NCI-H82 treated with DMSO at 0.1 percent for 48 hours (cell line): ENCODE measurements around the gene CTNNB1.

Experiments
- DNase-seq: peaks from one replicate; lab custom pipeline; 2025; ENCODE audit not compliant: unreplicated experiment; lab: John Stamatoyannopoulos, UW

The CTNNB1 gene

GRCh38 chr3:41213588-41213987 lies 14.3 kb downstream of the CTNNB1 start:
- DNase-seq, result no peak

GRCh38 chr3:41216422-41216821 lies 17.1 kb downstream of the CTNNB1 start:
- no peak for DNase-seq

- no peak for DNase-seq
Observed at GRCh38 chr3:41216993-41217392, 17.7 kb downstream of the CTNNB1 start.

- DNase-seq, result no peak
Observed at GRCh38 chr3:41219424-41219823, 20.1 kb downstream of the CTNNB1 start.

DNA sequence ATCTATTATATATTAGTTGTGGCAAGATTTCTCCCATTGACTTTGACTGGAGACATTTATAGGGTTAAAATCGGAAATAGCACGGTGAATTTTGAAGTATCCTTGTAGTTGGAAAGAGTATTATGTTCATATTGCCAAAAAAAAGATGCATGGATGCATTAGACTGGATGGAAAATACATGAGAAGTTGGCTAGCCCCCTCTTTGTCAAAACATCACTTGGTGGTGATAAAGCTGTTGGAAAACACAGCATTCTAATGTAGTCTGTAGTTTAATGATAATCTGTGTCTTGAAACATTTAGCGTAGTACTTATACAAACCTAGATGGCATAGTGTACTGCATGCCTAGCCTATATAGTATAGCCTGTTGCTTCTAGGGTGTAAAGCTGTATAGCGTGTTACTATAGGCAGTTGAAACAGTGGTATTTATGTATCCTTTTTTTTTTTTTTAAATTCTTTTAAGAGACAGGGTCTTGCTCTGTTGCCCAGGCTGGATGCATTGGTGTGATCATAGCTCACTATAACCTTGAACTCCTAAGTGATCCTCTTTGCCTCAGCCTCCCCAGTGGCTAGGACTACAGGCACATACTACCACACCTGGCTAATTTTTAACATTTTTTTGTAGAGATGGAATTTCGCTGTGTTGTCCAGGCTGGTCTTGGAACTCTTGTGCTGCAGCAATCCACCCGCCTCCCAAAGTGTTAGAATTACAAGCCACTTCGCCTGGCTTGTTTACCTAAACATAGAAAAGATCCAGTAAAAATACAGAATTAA lies 21.8 kb downstream of the CTNNB1 start:
- no peak for DNase-seq

DNA sequence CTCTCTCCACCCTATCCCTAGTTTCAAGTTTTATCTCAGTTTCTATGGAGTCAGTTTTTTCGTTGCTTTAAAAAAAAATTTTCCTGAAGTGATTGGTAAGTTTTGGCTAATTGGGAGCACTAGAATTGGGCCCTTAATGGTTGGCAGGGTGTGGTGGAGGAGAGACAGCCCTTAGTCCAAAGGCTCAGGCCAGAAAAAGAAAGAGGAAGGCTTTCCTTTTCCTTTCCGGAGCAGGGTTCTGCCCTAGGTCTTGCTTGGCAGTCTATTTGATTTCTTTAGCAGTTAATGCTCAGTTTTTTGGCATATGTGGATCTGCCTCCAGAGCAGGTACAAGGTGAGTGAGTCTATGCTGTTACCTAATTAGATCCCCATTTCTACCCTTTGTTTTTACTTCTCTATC lies 22.7 kb downstream of the CTNNB1 start:
- DNase-seq, result no peak

- DNase-seq, result no peak
Observed at GRCh38 chr3:41222501-41222900, 23.2 kb downstream of the CTNNB1 start.

- no peak for DNase-seq
Observed at GRCh38 chr3:41223078-41223477, 23.8 kb downstream of the CTNNB1 start.

- no peak for DNase-seq
Observed at GRCh38 chr3:41223691-41224090, 24.4 kb downstream of the CTNNB1 start.

- no peak for DNase-seq
Observed at GRCh38 chr3:41224120-41224806, 25.0 kb downstream of the CTNNB1 start.

GRCh38 chr3:41234823-41235721 lies 35.8 kb downstream of the CTNNB1 start:
- no peak for DNase-seq

- no peak for DNase-seq
Observed at GRCh38 chr3:41236228-41236627, 36.9 kb downstream of the CTNNB1 start.

- no peak for DNase-seq
Observed at GRCh38 chr3:41237907-41238306, 38.6 kb downstream of the CTNNB1 start.

DNA sequence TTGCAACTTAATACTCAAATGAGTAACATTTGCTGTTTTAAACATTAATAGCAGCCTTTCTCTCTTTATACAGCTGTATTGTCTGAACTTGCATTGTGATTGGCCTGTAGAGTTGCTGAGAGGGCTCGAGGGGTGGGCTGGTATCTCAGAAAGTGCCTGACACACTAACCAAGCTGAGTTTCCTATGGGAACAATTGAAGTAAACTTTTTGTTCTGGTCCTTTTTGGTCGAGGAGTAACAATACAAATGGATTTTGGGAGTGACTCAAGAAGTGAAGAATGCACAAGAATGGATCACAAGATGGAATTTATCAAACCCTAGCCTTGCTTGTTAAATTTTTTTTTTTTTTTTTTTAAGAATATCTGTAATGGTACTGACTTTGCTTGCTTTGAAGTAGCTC lies 40.3 kb downstream of the CTNNB1 start:
- no peak for DNase-seq

GRCh38 chr3:41241161-41241560 lies 41.9 kb downstream of the CTNNB1 start:
- DNase-seq, result no peak

- DNase-seq, result no peak
Observed at GRCh38 chr3:41241800-41242571, 42.7 kb downstream of the CTNNB1 start.

- DNase-seq, result no peak
Observed at GRCh38 chr3:41243183-41243582, 43.9 kb downstream of the CTNNB1 start.

DNA sequence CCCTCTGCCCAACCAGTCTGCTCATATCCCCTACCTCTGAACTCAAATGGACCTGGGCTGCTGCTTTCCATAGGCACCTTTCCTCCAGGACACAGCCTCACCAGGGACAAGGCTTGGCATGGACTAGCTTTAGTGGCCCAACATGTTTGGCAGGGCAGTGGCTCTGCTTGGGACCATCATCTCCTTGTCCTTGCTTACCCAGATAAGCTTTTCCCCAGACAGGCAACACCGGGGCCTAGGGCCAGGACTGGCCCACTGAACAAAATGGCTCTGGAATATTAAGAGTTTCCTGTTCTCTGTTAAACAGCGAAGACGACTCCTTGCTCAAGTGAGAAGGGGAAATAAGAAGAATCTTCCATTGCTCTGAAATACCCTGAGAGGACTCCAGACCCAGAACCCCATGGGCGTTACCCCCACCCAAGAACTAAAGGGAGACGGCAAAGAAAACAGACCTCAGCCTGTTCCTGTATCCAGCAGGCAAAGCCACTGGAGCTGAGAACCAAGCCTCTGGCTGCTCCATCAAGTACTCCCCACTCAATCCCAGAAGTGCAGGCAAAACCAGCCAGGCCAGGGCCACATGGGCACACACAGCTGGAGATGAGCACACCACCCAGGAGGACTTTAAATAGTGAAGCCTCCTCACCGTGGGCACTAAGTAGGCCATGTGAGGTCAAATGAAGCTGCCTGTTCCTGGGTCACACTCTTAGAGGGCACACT lies 45.5 kb downstream of the CTNNB1 start:
- DNase-seq, result no peak

- no peak for DNase-seq
Observed at GRCh38 chr3:41247055-41248004, 48.0 kb downstream of the CTNNB1 start.
